Measurements from ENCODE around the gene RAF1. TPM values are rescaled to one million over a fixed set of nuclear protein-coding genes. Genes with fewer than 3 reads are reported as not detected.

RAF1 gene
- total RNA-seq, 1 experiment from 2014 or later, result 64.3 TPM

GRCh38 chr3:12562451-12562850, 101.5 kb downstream of the RAF1 start:
- no peak overlapping the region for H3K27ac ChIP-seq (ENCODE audit: low read depth, low read length)
- H3K27me3 ChIP-seq (ENCODE audit: insufficient read depth, low read length), result no peaks in the 10 kb centered on the region
- no peaks in the 10 kb centered on the region for H3K9me2 ChIP-seq (ENCODE audit: insufficient read depth)
- H2AFZ ChIP-seq (ENCODE audit: low read depth, low read length, poor library complexity, severe bottlenecking), result no peak overlapping the region
- peaks cover 8 to 16% of the 10 kb centered on the region in 2 experiments for H3K4me1 ChIP-seq (ENCODE audit: control insufficient read depth in 1 of 2, insufficient read depth in 2 of 2, low read length in 2 of 2)
- ATAC-seq (no peak), DNase-seq (ENCODE audit: low read depth, low spot score) (no peak)
- intact Hi-C loops (cut with micrococcal nuclease), result no loop called here
- H3K4me2 ChIP-seq (ENCODE audit: low read length), result no peak overlapping the region
- no peaks in the 10 kb centered on the region for H3K9me3 ChIP-seq (ENCODE audit: control insufficient read depth in 1 of 2, insufficient read depth in 1 of 2, low read depth in 1 of 2, low read length in 2 of 2)
- ChIA-PET RAD21 (ENCODE audit: low non-redundant PET in 1 of 2, low total read pairs in 2 of 2, uncharacterized antibody in 2 of 2, unreplicated experiment in 2 of 2) (no interaction called here), CTCF (interaction anchor here (1.3 to 1.5 kb wide), 2 partner anchors 17 to 245 kb away, joined by 3 read pairs; partner anchors contain the start of gene MKRN2OS), POLR2A (no interaction called here)
- H3K9ac ChIP-seq (ENCODE audit: low read length), result no peak overlapping the region
- H4K20me1 ChIP-seq (ENCODE audit: insufficient read depth), result peaks cover 11% of the 10 kb centered on the region; the same call in 1 of the 2 replicates
- H3K79me2 ChIP-seq (ENCODE audit: insufficient read depth, low read length), result peaks cover 98% of the 10 kb centered on the region
- TF ChIP-seq ELF1 (IDR thresholded peaks at IDR 0.05; ENCODE audit: borderline replicate concordance, low read depth) (no peak), ZBTB33 (IDR thresholded peaks at IDR 0.05; ENCODE audit: extremely low read depth, insufficient replicate concordance, low read length) (no peak), RAD21 (IDR thresholded peaks at IDR 0.05; ENCODE audit: low read depth) (no peak), CTCF (IDR thresholded peaks at IDR 0.05 in 2 of 3, conservative IDR thresholded peaks at IDR 0.05 in 1 of 3; ENCODE audit: borderline replicate concordance in 1 of 3, insufficient read depth in 1 of 3, low read depth in 2 of 3, low read length in 2 of 3) (no peak), ZFX (IDR thresholded peaks at IDR 0.05) (no peak), JUND (IDR thresholded peaks at IDR 0.05) (no peak), EZH2phosphoT487 (IDR thresholded peaks at IDR 0.05; ENCODE audit: borderline replicate concordance) (no peak), SIN3A (IDR thresholded peaks at IDR 0.05; ENCODE audit: low read depth) (no peak), POLR2AphosphoS5 (IDR thresholded peaks at IDR 0.05; ENCODE audit: low read depth, low read length) (no peak), SRF (IDR thresholded peaks at IDR 0.05; ENCODE audit: low read depth) (no peak), POLR2A (IDR thresholded peaks at IDR 0.05; ENCODE audit: borderline replicate concordance, extremely low read depth, insufficient read depth, insufficient read length) (no peak), TCF7L2 (IDR thresholded peaks at IDR 0.05; ENCODE audit: borderline replicate concordance, extremely low read depth, insufficient read depth, insufficient read length) (no peak), EGR1 (IDR thresholded peaks at IDR 0.05; ENCODE audit: low read depth) (no peak)
- TF ChIP-seq, protein P1, sequence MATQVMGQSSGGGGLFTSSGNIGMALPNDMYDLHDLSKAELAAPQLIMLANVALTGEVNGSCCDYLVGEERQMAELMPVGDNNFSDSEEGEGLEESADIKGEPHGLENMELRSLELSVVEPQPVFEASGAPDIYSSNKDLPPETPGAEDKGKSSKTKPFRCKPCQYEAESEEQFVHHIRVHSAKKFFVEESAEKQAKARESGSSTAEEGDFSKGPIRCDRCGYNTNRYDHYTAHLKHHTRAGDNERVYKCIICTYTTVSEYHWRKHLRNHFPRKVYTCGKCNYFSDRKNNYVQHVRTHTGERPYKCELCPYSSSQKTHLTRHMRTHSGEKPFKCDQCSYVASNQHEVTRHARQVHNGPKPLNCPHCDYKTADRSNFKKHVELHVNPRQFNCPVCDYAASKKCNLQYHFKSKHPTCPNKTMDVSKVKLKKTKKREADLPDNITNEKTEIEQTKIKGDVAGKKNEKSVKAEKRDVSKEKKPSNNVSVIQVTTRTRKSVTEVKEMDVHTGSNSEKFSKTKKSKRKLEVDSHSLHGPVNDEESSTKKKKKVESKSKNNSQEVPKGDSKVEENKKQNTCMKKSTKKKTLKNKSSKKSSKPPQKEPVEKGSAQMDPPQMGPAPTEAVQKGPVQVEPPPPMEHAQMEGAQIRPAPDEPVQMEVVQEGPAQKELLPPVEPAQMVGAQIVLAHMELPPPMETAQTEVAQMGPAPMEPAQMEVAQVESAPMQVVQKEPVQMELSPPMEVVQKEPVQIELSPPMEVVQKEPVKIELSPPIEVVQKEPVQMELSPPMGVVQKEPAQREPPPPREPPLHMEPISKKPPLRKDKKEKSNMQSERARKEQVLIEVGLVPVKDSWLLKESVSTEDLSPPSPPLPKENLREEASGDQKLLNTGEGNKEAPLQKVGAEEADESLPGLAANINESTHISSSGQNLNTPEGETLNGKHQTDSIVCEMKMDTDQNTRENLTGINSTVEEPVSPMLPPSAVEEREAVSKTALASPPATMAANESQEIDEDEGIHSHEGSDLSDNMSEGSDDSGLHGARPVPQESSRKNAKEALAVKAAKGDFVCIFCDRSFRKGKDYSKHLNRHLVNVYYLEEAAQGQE (IDR thresholded peaks at IDR 0.05; ENCODE audit: low read depth), result no peak
- TF ChIP-seq, protein P2, sequence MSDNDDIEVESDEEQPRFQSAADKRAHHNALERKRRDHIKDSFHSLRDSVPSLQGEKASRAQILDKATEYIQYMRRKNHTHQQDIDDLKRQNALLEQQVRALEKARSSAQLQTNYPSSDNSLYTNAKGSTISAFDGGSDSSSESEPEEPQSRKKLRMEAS (IDR thresholded peaks at IDR 0.05), result no peak
- no peak overlapping the region for H3K4me3 ChIP-seq (replicated peaks in 1 of 2; ENCODE audit: low read depth in 1 of 2, low read length in 2 of 2)
- no TSS peak for BruUV-seq (replicated peaks)
- no peaks in the 10 kb centered on the region for H3K36me3 ChIP-seq (ENCODE audit: control insufficient read depth in 1 of 2, insufficient read depth in 2 of 2, low read length in 2 of 2)
